ENCODE results near the gene OSBPL8.

DNA sequence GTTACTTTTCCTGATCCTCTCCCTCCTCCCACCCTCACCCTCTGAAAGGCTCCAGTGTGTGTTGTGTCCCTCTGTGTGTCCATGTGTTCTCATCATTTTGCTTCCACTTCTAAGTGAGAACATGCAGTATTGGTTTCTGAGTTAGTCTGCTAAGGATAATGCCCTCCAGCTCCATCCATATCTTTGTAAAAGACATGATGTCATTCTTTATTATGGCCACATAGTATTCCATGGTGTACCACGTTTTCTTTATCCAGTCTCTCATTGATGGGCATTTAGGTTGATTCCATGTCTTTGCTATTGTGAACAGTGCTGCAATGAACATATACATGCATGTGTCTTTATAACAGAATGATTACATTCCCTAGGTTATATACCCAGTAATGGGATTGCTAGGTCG, 159.4 kb downstream of the OSBPL8 start:
- TF ChIP-seq, protein P1, sequence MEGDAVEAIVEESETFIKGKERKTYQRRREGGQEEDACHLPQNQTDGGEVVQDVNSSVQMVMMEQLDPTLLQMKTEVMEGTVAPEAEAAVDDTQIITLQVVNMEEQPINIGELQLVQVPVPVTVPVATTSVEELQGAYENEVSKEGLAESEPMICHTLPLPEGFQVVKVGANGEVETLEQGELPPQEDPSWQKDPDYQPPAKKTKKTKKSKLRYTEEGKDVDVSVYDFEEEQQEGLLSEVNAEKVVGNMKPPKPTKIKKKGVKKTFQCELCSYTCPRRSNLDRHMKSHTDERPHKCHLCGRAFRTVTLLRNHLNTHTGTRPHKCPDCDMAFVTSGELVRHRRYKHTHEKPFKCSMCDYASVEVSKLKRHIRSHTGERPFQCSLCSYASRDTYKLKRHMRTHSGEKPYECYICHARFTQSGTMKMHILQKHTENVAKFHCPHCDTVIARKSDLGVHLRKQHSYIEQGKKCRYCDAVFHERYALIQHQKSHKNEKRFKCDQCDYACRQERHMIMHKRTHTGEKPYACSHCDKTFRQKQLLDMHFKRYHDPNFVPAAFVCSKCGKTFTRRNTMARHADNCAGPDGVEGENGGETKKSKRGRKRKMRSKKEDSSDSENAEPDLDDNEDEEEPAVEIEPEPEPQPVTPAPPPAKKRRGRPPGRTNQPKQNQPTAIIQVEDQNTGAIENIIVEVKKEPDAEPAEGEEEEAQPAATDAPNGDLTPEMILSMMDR (conservative IDR thresholded peaks at IDR 0.05 in 1 of 2, IDR thresholded peaks at IDR 0.05 in 1 of 2; ENCODE audit: extremely low read depth in 1 of 2, insufficient read depth in 1 of 2, low read depth in 1 of 2, low read length in 2 of 2), result no peak
- no peak for TF ChIP-seq EZH2 (IDR thresholded peaks at IDR 0.05; ENCODE audit: borderline replicate concordance, low read length)
